Measurements from ENCODE around the gene ZNF124.
"Not testable (repeated sequence)": the region's sequence is repeated elsewhere in the genome, so short reads cannot be mapped to it uniquely, and the experiment has no call there.

Gene ZNF124

DNA sequence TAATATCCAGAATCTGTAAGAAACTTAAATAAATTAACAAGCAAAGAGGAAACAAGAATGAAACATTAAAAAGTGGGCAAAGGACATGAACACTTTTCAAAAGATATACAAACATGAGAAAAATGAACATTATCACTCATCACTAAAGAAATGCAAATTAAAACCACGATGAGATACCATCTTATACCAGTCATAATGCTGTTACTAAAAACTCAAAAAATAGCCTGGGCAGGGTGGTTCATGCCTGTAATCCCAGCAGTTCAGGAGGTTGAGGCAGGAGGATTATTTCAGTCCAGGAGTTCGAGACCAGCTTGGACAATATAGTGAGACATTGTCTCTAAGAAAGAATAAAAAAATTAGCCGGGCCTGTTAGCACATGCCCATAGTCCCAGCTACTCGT is 6.1 kb downstream of the ZNF124 start:
- Histone ChIP-seq H3K36me3 (ENCODE audit: insufficient read depth, low read depth, low read length) (peaks cover 9% of the 10 kb centered on the region), H3K4me3 (ENCODE audit: low read length) (no peak overlapping the region), H3K9me3 (ENCODE audit: insufficient read depth, low read depth, low read length) (peaks cover 46% of the 10 kb centered on the region), H3K9ac (ENCODE audit: low read depth, low read length) (no peak overlapping the region), H3K27me3 (ENCODE audit: insufficient read depth, low read length) (no peaks in the 10 kb centered on the region), H3K27ac (ENCODE audit: low read length) (no peak overlapping the region), H3K4me1 (ENCODE audit: insufficient read depth, low read length) (no peaks in the 10 kb centered on the region; the same call in 1 of the 2 replicates)

DNA sequence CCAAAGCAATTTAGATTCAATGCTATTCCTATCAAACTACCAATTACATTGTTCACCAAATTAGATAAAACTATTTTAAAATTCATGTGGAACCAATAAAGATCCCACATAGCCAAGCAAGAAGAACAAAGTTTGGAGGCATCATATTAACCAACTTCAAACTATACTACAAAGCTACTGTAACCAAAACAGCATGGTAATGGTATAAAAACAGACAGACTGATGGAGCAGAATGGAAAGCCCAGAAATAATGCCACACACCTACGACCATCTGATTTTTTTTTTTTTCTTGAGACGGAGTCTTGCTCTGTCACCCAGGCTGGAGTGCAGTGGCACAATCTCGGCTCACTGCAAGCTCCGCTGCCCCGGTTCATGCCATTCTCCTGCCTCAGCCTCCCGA is 7.1 kb downstream of the ZNF124 start:
- Histone ChIP-seq H3K27me3 (ENCODE audit: insufficient read depth, low read length) (no peaks in the 10 kb centered on the region), H3K4me1 (ENCODE audit: insufficient read depth, low read length) (no peaks in the 10 kb centered on the region; the same call in 1 of the 2 replicates), H3K9me3 (ENCODE audit: insufficient read depth, low read depth, low read length) (peaks cover 53% of the 10 kb centered on the region), H3K36me3 (ENCODE audit: insufficient read depth, low read depth, low read length) (peaks cover 17% of the 10 kb centered on the region), H3K9ac (ENCODE audit: low read depth, low read length) (no peak overlapping the region), H3K27ac (ENCODE audit: low read length) (no peak overlapping the region), H3K4me3 (ENCODE audit: low read length) (no peak overlapping the region)

DNA sequence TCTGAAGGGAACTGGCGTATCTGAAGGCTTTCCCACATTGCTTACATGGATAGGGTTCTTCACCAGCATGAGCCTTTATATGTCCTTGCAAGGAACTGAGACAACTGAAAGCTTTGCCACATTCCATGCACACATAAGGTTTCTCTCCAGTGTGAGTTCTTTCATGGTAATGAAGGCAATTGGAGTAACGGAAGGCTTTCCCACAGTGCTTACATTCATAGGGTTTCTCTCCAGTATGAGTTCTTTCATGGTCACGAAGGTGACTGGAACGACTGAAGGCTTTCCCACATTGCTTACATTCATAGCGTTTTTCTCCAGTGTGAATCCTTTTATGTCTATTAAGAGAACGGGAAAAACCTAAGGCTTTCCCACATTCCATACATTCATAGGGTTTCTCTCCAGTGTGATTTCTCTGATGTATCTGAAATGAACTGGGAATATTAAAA is 15.0 kb downstream of the ZNF124 start:
- Histone ChIP-seq H3K9me3 (ENCODE audit: insufficient read depth, low read depth, low read length) (peaks cover 77% of the 10 kb centered on the region), H3K4me1 (ENCODE audit: insufficient read depth, low read length) (no peaks in the 10 kb centered on the region), H3K27me3 (ENCODE audit: insufficient read depth, low read length) (no peaks in the 10 kb centered on the region), H3K4me3 (ENCODE audit: low read length) (peak overlapping the region; percentile 34; the same call in 1 of the 2 replicates), H3K36me3 (ENCODE audit: insufficient read depth, low read depth, low read length) (peaks cover 80% of the 10 kb centered on the region), H3K9ac (ENCODE audit: low read depth, low read length) (no peak overlapping the region), H3K27ac (ENCODE audit: low read length) (no peak overlapping the region)

DNA sequence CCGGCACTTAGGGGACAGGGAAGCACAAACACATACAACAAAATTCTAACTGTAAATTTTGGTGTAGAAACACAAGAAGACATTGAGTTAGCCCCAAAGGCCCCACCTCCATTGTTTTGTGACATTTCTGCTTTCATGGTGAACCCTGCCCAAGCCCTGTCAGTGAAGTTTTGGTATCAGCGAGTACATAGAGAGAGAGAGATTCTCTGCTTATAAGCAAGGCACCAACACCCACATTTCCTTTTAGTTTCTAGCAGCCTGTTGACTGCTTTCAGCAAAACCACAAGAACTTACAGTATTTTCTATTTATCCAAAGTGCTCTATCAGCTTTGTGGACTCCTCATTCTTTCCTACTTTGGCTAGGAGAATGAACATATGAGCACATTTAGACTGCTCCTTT is 24.0 kb downstream of the ZNF124 start:
- no peak overlapping the region for H3K9ac ChIP-seq (ENCODE audit: low read depth, low read length)
- no peaks in the 10 kb centered on the region for H3K4me1 ChIP-seq (ENCODE audit: insufficient read depth, low read length)
- peaks cover 15% of the 10 kb centered on the region for H3K9me3 ChIP-seq (ENCODE audit: insufficient read depth, low read depth, low read length)
- no peaks in the 10 kb centered on the region for H3K27me3 ChIP-seq (ENCODE audit: insufficient read depth, low read length)
- H3K36me3 ChIP-seq (ENCODE audit: insufficient read depth, low read depth, low read length): peaks cover 43% of the 10 kb centered on the region
- no peak overlapping the region for H3K4me3 ChIP-seq (ENCODE audit: low read length)
- no peak overlapping the region for H3K27ac ChIP-seq (ENCODE audit: low read length)

DNA sequence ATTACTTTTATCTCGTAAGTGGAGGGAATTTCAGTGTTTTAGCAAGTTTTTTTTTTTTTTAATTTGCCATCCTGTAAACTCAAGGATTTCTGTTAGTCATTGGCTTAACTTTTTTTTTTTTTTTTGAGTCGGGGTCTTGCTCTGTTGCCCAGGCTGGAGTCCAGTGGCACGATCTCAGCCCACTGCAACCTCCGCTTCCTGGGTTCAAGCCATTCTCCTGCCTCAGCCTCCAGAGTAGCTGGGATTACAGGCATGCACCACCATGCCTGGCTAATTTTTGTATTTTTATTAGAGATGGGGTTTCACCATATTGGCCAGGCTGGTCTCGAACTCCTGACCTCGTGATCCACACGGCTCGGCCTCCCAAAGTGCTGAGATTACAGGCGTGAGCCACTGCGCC is 24.7 kb downstream of the ZNF124 start:
- not testable (repeated sequence) for H3K27me3 ChIP-seq (ENCODE audit: insufficient read depth, low read length); H3K9ac ChIP-seq (ENCODE audit: low read depth, low read length); H3K4me3 ChIP-seq (ENCODE audit: low read length); H3K4me1 ChIP-seq (ENCODE audit: insufficient read depth, low read length); H3K27ac ChIP-seq (ENCODE audit: low read length)
- Histone ChIP-seq H3K9me3 (ENCODE audit: insufficient read depth, low read depth, low read length) (peaks cover 15% of the 10 kb centered on the region), H3K36me3 (ENCODE audit: insufficient read depth, low read depth, low read length) (peaks cover 39% of the 10 kb centered on the region)

DNA sequence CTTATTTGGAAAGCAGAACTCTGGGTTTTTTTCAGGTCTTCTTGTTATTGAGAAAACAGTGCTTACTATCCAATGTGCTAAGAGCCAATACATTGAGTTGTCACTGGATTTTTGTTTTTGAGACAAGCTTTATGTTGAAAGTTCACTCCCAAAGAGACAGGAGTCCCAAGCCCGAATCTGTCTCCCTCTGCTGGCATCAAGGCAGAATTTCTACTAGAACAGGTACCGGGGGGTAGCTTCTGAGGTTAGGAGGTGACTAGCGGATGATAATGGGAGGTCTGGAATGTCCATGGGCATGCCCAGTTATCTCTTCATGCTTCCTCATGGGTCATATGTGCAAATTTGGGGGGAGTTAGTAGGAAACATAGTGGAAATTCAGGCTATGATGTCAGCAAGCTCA is 25.1 kb downstream of the ZNF124 start:
- Histone ChIP-seq H3K27me3 (ENCODE audit: insufficient read depth, low read length) (no peaks in the 10 kb centered on the region), H3K4me3 (ENCODE audit: low read length) (no peak overlapping the region), H3K9ac (ENCODE audit: low read depth, low read length) (no peak overlapping the region), H3K27ac (ENCODE audit: low read length) (no peak overlapping the region), H3K9me3 (ENCODE audit: insufficient read depth, low read depth, low read length) (peaks cover 15% of the 10 kb centered on the region), H3K36me3 (ENCODE audit: insufficient read depth, low read depth, low read length) (peaks cover 40% of the 10 kb centered on the region), H3K4me1 (ENCODE audit: insufficient read depth, low read length) (no peaks in the 10 kb centered on the region)

DNA sequence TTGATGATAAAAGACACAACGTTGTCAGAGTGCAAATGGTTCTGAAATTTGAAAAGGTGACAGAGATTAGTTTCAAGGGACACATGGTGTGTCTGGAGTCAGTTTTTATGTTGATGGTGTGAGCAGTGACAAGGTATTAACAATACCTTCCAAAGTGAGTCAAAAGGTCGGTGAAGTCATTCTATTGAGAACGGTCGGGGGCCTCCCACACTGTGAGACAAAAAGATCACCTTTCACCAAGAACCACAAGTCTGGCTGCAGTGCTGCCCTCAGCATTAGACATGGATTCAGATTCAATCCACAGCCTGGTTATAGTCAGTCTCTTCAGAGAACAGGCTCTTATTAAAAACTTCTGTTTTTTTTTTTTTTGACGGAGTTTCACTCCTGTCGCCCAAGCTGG is 26.5 kb downstream of the ZNF124 start:
- no peak overlapping the region for H3K4me3 ChIP-seq (ENCODE audit: low read length)
- H3K36me3 ChIP-seq (ENCODE audit: insufficient read depth, low read depth, low read length): peaks cover 40% of the 10 kb centered on the region
- H3K9me3 ChIP-seq (ENCODE audit: insufficient read depth, low read depth, low read length): peaks cover 25% of the 10 kb centered on the region
- H3K4me1 ChIP-seq (ENCODE audit: insufficient read depth, low read length): no peaks in the 10 kb centered on the region
- no peak overlapping the region for H3K27ac ChIP-seq (ENCODE audit: low read length)
- H3K27me3 ChIP-seq (ENCODE audit: insufficient read depth, low read length): no peaks in the 10 kb centered on the region
- no peak overlapping the region for H3K9ac ChIP-seq (ENCODE audit: low read depth, low read length)

DNA sequence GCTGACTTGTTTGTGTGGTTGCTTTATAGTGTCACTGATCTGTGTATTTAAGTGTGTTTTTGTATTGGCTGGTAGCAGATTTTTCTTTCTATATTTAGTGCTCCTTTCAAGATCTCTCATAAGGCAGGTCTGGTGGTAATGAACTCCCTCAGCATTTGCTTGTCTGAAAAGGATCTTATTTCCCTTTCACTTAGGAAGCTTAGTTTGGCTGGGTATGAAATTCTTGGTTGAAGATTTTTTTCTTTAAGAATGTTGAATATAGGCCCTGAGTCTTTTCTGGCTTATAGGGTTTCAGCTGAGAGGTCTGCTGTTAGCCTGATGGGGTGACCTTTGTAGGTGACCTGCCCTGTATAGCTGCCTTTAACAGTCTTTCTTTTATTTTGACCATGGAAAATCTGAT is 32.3 kb downstream of the ZNF124 start:
- not testable (repeated sequence) for H3K4me3 ChIP-seq (ENCODE audit: low read length); H3K27ac ChIP-seq (ENCODE audit: low read length); H3K4me1 ChIP-seq (ENCODE audit: insufficient read depth, low read length); H3K9ac ChIP-seq (ENCODE audit: low read depth, low read length); H3K27me3 ChIP-seq (ENCODE audit: insufficient read depth, low read length)
- H3K36me3 ChIP-seq (ENCODE audit: insufficient read depth, low read depth, low read length): peaks cover 17% of the 10 kb centered on the region
- peaks cover 52% of the 10 kb centered on the region for H3K9me3 ChIP-seq (ENCODE audit: insufficient read depth, low read depth, low read length)

DNA sequence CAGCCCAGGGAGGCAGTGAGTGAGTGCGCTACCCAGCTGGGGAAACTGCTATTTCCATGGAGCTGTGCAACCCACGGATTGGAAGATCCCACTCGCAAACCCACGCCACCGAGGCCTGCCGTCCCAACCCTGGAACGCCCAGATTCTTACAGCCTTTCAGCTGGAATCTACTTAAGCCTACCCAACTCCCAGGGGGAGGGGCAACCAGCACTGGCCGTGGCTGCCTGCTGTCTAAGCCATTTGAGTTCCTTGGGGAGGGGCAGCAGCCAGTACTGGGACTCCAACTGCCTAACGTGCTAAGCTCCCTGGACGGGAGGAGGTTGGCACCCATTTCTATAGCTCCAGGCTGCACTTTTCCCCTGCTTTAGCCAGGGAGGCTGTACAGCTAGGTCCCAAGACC is 40.6 kb downstream of the ZNF124 start:
- H3K9me3 ChIP-seq (ENCODE audit: insufficient read depth, low read depth, low read length): peaks cover 18% of the 10 kb centered on the region; the same call in 1 of the 2 replicates
- H3K27me3 ChIP-seq (ENCODE audit: insufficient read depth, low read length): no peaks in the 10 kb centered on the region
- H3K4me3 ChIP-seq (ENCODE audit: low read length): no peak overlapping the region
- peaks cover 5% of the 10 kb centered on the region; the same call in 1 of the 2 replicates for H3K4me1 ChIP-seq (ENCODE audit: insufficient read depth, low read length)
- H3K9ac ChIP-seq (ENCODE audit: low read depth, low read length): no peak overlapping the region
- H3K27ac ChIP-seq (ENCODE audit: low read length): no peak overlapping the region
- peaks cover 3% of the 10 kb centered on the region; the same call in 1 of the 2 replicates for H3K36me3 ChIP-seq (ENCODE audit: insufficient read depth, low read depth, low read length)

DNA sequence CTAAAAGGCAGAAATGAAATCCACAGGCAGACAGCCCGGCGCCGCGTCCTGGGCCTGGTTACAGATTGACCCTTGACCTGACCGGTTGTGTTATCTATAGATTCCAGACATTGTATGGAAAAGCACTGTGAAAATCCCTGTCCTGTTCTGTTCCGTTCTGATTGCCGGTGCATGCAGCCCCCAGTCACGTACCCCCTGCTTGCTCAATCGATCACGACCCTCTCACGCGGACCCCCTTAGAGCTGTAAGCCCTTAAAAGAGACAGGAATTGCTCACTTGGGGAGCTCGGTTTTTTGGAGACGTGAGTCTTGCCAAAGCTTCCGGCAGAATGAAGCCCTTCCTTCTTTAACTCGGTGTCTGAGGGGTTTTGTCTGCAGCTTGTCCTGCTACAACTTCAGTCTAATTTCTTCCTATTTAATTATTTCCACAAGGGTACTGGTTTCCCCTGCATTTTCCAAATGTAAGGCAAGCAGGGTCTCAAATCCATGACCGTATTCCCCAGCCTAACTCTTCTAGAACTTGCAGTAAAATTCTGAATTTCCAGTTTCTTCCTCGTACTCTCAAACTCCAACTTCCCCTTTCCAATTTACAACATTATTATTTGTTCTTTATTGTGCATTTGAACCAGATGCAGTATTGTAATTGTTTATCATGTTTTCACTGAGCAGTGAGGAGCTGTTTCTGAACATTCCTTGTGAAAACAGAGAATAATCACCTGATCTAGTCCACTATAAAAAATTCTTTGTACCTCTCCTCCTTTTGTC is 44.1 kb downstream of the ZNF124 start:
- not testable (repeated sequence) for H3K27ac ChIP-seq (ENCODE audit: low read length); H3K36me3 ChIP-seq (ENCODE audit: insufficient read depth, low read depth, low read length); H3K27me3 ChIP-seq (ENCODE audit: insufficient read depth, low read length); H3K4me1 ChIP-seq (ENCODE audit: insufficient read depth, low read length); H3K9me3 ChIP-seq (ENCODE audit: insufficient read depth, low read depth, low read length)
- Histone ChIP-seq H3K9ac (ENCODE audit: low read depth, low read length) (peak overlapping the region; percentile 37; the same call in 1 of the 2 replicates), H3K4me3 (ENCODE audit: low read length) (peak overlapping the region; percentile 64)

DNA sequence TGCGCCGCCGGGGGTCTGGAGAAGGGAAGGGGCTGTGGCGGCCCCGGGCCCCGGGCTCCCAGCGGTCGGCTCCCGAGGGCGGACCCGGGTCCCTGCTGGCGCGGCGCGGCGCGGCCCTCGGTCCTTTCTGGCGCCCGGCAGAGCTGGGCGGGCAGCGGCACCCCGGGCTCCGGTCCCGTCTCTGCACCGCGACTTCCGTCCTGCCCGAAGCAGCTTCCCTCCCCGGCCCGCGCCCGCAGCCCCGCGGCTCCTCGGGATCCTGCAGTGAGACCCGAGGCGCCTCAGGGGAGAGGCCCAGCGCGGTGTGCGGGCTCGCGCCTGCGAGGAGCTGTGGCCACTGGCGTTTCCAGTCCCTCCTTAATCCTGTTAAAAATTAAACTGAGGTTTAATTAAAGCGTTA is 45.2 kb downstream of the ZNF124 start:
- not testable (repeated sequence) for H3K9me3 ChIP-seq (ENCODE audit: insufficient read depth, low read depth, low read length); H3K9ac ChIP-seq (ENCODE audit: low read depth, low read length); H3K4me3 ChIP-seq (ENCODE audit: low read length); H3K4me1 ChIP-seq (ENCODE audit: insufficient read depth, low read length); H3K27me3 ChIP-seq (ENCODE audit: insufficient read depth, low read length); H3K36me3 ChIP-seq (ENCODE audit: insufficient read depth, low read depth, low read length); H3K27ac ChIP-seq (ENCODE audit: low read length)

DNA sequence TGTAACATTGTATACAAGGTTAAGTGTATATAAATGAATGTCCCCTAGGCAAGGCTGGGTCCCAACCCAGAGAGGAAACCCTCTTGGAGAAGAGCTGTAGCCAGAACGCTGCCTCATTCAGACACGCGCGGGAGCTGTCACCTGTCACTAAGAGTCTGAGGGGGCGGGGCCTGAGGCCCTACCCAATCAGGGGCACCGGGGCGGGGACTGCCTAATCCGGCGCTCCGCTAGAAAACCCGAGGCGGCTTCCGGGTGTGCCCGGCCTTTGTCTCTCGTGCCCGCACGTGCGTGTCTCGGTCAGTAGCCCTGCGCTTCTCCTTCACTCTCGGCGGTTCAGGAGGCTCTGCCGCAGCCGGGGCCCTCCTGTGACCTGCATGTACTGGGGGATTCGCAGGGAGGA is 45.7 kb downstream of the ZNF124 start:
- not testable (repeated sequence) for H3K9ac ChIP-seq (ENCODE audit: low read depth, low read length); H3K27ac ChIP-seq (ENCODE audit: low read length); H3K36me3 ChIP-seq (ENCODE audit: insufficient read depth, low read depth, low read length); H3K27me3 ChIP-seq (ENCODE audit: insufficient read depth, low read length); H3K9me3 ChIP-seq (ENCODE audit: insufficient read depth, low read depth, low read length); H3K4me3 ChIP-seq (ENCODE audit: low read length); H3K4me1 ChIP-seq (ENCODE audit: insufficient read depth, low read length)

All from iPS-20b (cell line).